Right lobe of liver (tissue), 4 donors: ENCODE data around the gene TTC28.

Experiments
- CTCF ChIP-seq, 4 donors: fragments of 200-600 bp in 3 of 4; fragments of 450-650 bp in 1 of 4; IDR thresholded peaks; one replicate each; pipeline versions ENCODE4 v1.5.1 to v1.8.0; 2016 to 2022; ENCODE audit warnings: antibody characterized with exemption in 4 of 4, mild to moderate bottlenecking in 2 of 4
- POLR2A ChIP-seq: fragments of 450-650 bp; IDR thresholded peaks from one replicate; pipeline ENCODE4 v1.6.1; 2017; ENCODE audit warnings: antibody characterized with exemption, mild to moderate bottlenecking
- donor health status: DM: no; HTN: no; CAD: no.
- donor health status: DM: no; HTN: no; CAD: no.
- donor health status: DM: no; HTN: yes; CAD: no.

GRCh38 chr22:27986937-27987336, 692.7 kb downstream of the TTC28 start:
- no peak for TF ChIP-seq CTCF (IDR thresholded peaks at IDR 0.05)
- TF ChIP-seq POLR2A = no peak
